Esophagus muscularis mucosa (tissue), 3 donors: ENCODE measurements around the gene MYL5.

Source experiments
- POLR2A ChIP-seq: fragments of 450-650 bp; IDR thresholded peaks from one replicate; pipeline ENCODE4 v1.6.1; 2017; ENCODE audit warnings: antibody characterized with exemption, moderate library complexity, mild to moderate bottlenecking, low read depth
- POLR2AphosphoS5 ChIP-seq, 2 donors: sonication (generic); formaldehyde crosslinking; IDR thresholded peaks; one replicate each; pipeline ENCODE4 v1.6.1; 2017; ENCODE audit warnings: antibody characterized with exemption in 2 of 2
- TF ChIP-seq, protein P1 (sequence below), 3 experiments: fragments of 200-600 bp in 2 of 3; fragments of 450-650 bp in 1 of 3; sonication (generic) in 2 of 3; IDR thresholded peaks; one replicate each; pipeline ENCODE4 v1.5.1; 2017 to 2019; ENCODE audit warnings: antibody characterized with exemption in 3 of 3, mild to moderate bottlenecking in 2 of 3, moderate library complexity in 1 of 3

DNA sequence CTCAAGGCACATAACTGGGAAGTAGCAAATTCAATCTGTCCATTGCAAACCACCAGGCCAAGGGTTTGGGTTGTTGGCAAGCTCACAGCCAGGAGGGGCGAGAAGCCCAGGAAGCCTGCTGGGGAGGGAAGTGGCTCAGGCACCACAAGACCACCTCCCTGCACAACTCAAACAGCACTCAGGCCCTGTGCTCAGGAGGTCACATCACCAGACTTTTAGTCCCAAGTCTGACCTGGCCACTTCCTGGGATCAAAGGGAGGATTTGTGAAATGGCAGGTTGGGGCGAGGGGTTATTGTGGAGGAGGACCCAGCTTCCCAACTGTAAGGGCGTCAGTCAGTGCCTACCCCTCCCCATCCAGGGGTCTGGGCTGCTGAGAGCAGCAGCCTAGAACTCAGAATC lies 2.6 kb upstream of the MYL5 start:
- TF ChIP-seq, protein P1, sequence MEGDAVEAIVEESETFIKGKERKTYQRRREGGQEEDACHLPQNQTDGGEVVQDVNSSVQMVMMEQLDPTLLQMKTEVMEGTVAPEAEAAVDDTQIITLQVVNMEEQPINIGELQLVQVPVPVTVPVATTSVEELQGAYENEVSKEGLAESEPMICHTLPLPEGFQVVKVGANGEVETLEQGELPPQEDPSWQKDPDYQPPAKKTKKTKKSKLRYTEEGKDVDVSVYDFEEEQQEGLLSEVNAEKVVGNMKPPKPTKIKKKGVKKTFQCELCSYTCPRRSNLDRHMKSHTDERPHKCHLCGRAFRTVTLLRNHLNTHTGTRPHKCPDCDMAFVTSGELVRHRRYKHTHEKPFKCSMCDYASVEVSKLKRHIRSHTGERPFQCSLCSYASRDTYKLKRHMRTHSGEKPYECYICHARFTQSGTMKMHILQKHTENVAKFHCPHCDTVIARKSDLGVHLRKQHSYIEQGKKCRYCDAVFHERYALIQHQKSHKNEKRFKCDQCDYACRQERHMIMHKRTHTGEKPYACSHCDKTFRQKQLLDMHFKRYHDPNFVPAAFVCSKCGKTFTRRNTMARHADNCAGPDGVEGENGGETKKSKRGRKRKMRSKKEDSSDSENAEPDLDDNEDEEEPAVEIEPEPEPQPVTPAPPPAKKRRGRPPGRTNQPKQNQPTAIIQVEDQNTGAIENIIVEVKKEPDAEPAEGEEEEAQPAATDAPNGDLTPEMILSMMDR (IDR thresholded peaks at IDR 0.05): no peak
- TF ChIP-seq POLR2A (no peak), POLR2AphosphoS5 (IDR thresholded peaks at IDR 0.05) (no peak)
